PC-3 (cell line): ENCODE results near the gene APBB2.

Experiments used
- EZH2phosphoT487 ChIP-seq: fragments of 300-600 bp; sonication (generic); IDR thresholded peaks from 2 replicates; pipeline ENCODE4 v1.6.1; 2018; ENCODE audit warnings: mild to moderate bottlenecking, antibody characterized with exemption, low read length, borderline replicate concordance
- TF ChIP-seq, protein P1 (sequence below): fragments of 300-600 bp; sonication (generic); conservative IDR thresholded peaks from 2 replicates; pipeline ENCODE4 v1.5.1; 2017; ENCODE audit warnings: antibody characterized with exemption, low read depth, mild to moderate bottlenecking, low read length

DNA sequence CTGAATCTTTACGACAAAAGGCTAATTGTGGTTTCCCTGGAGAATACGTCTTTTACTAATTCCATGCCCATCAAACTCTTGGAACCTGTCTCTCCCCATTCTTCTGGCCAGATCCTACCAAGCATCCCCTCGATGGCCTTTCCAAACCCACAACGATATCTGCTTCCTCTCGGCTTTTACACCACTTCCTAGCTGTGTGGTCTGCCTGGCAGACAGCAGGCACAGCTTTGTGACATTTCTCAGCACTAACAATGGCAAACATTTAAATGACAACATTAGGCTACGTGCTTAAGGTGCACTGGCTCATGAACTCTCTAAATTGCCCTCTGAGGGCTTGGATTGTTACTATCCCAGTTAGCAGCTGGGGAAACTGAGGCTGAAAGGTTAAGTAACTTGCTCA is 323.6 kb downstream of the APBB2 start:
- TF ChIP-seq, protein P1, sequence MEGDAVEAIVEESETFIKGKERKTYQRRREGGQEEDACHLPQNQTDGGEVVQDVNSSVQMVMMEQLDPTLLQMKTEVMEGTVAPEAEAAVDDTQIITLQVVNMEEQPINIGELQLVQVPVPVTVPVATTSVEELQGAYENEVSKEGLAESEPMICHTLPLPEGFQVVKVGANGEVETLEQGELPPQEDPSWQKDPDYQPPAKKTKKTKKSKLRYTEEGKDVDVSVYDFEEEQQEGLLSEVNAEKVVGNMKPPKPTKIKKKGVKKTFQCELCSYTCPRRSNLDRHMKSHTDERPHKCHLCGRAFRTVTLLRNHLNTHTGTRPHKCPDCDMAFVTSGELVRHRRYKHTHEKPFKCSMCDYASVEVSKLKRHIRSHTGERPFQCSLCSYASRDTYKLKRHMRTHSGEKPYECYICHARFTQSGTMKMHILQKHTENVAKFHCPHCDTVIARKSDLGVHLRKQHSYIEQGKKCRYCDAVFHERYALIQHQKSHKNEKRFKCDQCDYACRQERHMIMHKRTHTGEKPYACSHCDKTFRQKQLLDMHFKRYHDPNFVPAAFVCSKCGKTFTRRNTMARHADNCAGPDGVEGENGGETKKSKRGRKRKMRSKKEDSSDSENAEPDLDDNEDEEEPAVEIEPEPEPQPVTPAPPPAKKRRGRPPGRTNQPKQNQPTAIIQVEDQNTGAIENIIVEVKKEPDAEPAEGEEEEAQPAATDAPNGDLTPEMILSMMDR, result no peak
- TF ChIP-seq EZH2phosphoT487, result no peak
